Measurements from ENCODE around the gene SLC38A10.

- TF ChIP-seq CTCF (IDR thresholded peaks at IDR 0.05 in 4 of 5, conservative IDR thresholded peaks at IDR 0.05 in 1 of 5), result no peak
- no peak for TF ChIP-seq POLR2A (IDR thresholded peaks at IDR 0.05)
Measured at GRCh38 chr17:81306491-81306890, 11.4 kb upstream of the SLC38A10 start.
